H1 (cell line): ENCODE data around the gene MAP6D1. TPM values are rescaled to one million over a fixed set of nuclear protein-coding genes. Genes with fewer than 3 reads are reported as not detected.

Source experiments
- CTCF ChIA-PET: fragments of 300-600 bp; sonication (Branson Sonifier 250); formaldehyde crosslinking; loops from one replicate; lab custom pipeline; 2021; ENCODE audit not compliant: partially characterized antibody; lab: Charles Lee
- POLR2A ChIA-PET: fragments of 300-600 bp; sonication (Branson Sonifier 250); formaldehyde crosslinking; loops from one replicate; lab custom pipeline; 2021; ENCODE audit warnings: inconsistent platforms; ENCODE audit not compliant: partially characterized antibody; lab: Charles Lee
- DNase-seq, 2 experiments: peaks; one replicate each; pipeline versions ENCODE4 v3.0.0 to v3.0.0-alpha.2; 2010 to 2022; ENCODE audit warnings: low spot score in 2 of 2, low read depth in 1 of 2, mixed read lengths in 1 of 2
- FAIRE-seq: peaks from 2 replicates; lab custom pipeline; 2011; peaks lifted over from hg19 to GRCh38; lab: Jason Lieb, UNC
- H2AFZ ChIP-seq: 2 replicates; pipeline ENCODE4 v1.8.1; 2012; ENCODE audit warnings: low read length, inconsistent platforms
- H2AK5ac ChIP-seq: 2 replicates; pipeline ENCODE4 v1.6.1; 2013; ENCODE audit warnings: low read depth, low read length
- H2BK120ac ChIP-seq: replicated peaks from 2 replicates; pipeline ENCODE3; 2013; ENCODE audit warnings: low read depth, low read length, inconsistent platforms
- H2BK12ac ChIP-seq: 2 replicates; pipeline ENCODE4 v1.6.1; 2013; ENCODE audit warnings: low read depth, low read length
- H2BK15ac ChIP-seq: 2 replicates; pipeline ENCODE4 v1.6.1; 2013; ENCODE audit warnings: low read length
- H2BK20ac ChIP-seq: 2 replicates; pipeline ENCODE4 v1.6.1; 2013; ENCODE audit warnings: low read length
- H2BK5ac ChIP-seq: 2 replicates; pipeline ENCODE4 v1.6.1; 2013; ENCODE audit warnings: low read depth, low read length
- H3K14ac ChIP-seq: 2 replicates; pipeline ENCODE4 v1.6.1; 2013; ENCODE audit warnings: inconsistent platforms; ENCODE audit not compliant: insufficient read length
- H3K18ac ChIP-seq: 2 replicates; pipeline ENCODE4 v1.6.1; 2013; ENCODE audit warnings: low read length; ENCODE audit errors: extremely low read depth
- H3K23ac ChIP-seq: 2 replicates; pipeline ENCODE4 v1.6.1; 2013; ENCODE audit warnings: inconsistent platforms; ENCODE audit not compliant: insufficient read length
- H3K23me2 ChIP-seq: 2 replicates; pipeline ENCODE4 v1.6.1; 2013; ENCODE audit warnings: low read depth, low read length
- H3K27ac ChIP-seq: 2 replicates; pipeline ENCODE4 v1.6.1; 2011; ENCODE audit warnings: low read depth, low read length, inconsistent platforms
- H3K27me3 ChIP-seq, 4 experiments: replicated peaks in 1 of 4; 1 replicate in 1 of 4; 2 replicates in 3 of 4; pipeline versions ENCODE4 v1.6.1 to v1.8.1; 2011 to 2013; ENCODE audit warnings: low read length in 3 of 4, mild to moderate bottlenecking in 3 of 4, inconsistent platforms in 2 of 4, mixed read lengths in 2 of 4, moderate library complexity in 1 of 4; ENCODE audit not compliant: control insufficient read depth in 3 of 4, insufficient read depth in 3 of 4; ENCODE audit errors: extremely low read depth in 1 of 4
- H3K36me3 ChIP-seq, 4 experiments: 2 replicates each; pipeline versions ENCODE4 v1.6.1 to v1.8.1; 2011 to 2013; ENCODE audit warnings: mild to moderate bottlenecking in 4 of 4, low read length in 3 of 4, moderate library complexity in 2 of 4, control low read depth in 1 of 4, inconsistent platforms in 1 of 4; ENCODE audit not compliant: insufficient read depth in 4 of 4, control insufficient read depth in 2 of 4
- H3K4ac ChIP-seq: replicated peaks from 2 replicates; pipeline ENCODE3; 2013; ENCODE audit warnings: low read length, low read depth, mixed read lengths, inconsistent platforms; ENCODE audit not compliant: insufficient read length
- H3K4me1 ChIP-seq, 4 experiments: replicated peaks in 1 of 4; 1 replicate in 1 of 4; 2 replicates in 3 of 4; pipeline versions ENCODE4 v1.6.1 to v1.8.1; 2011 to 2013; ENCODE audit warnings: low read length in 3 of 4, inconsistent platforms in 2 of 4, mixed read lengths in 1 of 4; ENCODE audit not compliant: insufficient read depth in 4 of 4, control insufficient read depth in 3 of 4
- H3K4me2 ChIP-seq, 2 experiments: 2 replicates each; pipeline versions ENCODE4 v1.6.1 to v1.8.1; 2011 to 2013; ENCODE audit warnings: low read depth in 2 of 2, low read length in 2 of 2, control low read depth in 1 of 2, inconsistent platforms in 1 of 2, mild to moderate bottlenecking in 1 of 2; ENCODE audit not compliant: insufficient read depth in 1 of 2
- H3K4me3 ChIP-seq, 4 experiments: fragments of 200-600, 300-600 bp in 1 of 4; sonication (generic), shearing (Covaris generic), sonication (Bioruptor Twin) in 1 of 4; 2 replicates each; pipeline versions ENCODE4 v1.5.1 to v1.8.1; 2011 to 2016; ENCODE audit warnings: low read length in 4 of 4, low read depth in 3 of 4, control low read depth in 2 of 4, inconsistent platforms in 2 of 4, mild to moderate bottlenecking in 2 of 4, mixed read lengths in 1 of 4, moderate library complexity in 1 of 4; ENCODE audit not compliant: insufficient read depth in 2 of 4; ENCODE audit errors: extremely low read depth in 1 of 4
- H3K56ac ChIP-seq: replicated peaks from 2 replicates; pipeline ENCODE3; 2013; ENCODE audit warnings: low read depth, mild to moderate bottlenecking, mixed read lengths, low read length, inconsistent platforms; ENCODE audit not compliant: insufficient read length
- H3K79me1 ChIP-seq: 2 replicates; pipeline ENCODE4 v1.6.1; 2013; ENCODE audit warnings: low read depth, low read length, control low read depth
- H3K79me2 ChIP-seq, 2 experiments: 2 replicates each; pipeline versions ENCODE4 v1.6.1 to v1.8.1; 2012 to 2013; ENCODE audit warnings: low read length in 2 of 2, mild to moderate bottlenecking in 2 of 2, inconsistent platforms in 1 of 2; ENCODE audit not compliant: insufficient read depth in 2 of 2, control insufficient read depth in 1 of 2
- H3K9ac ChIP-seq, 4 experiments: replicated peaks in 1 of 4; 1 replicate in 1 of 4; 2 replicates in 3 of 4; pipeline versions ENCODE4 v1.6.1 to v1.8.1; 2011 to 2013; ENCODE audit warnings: low read depth in 3 of 4, low read length in 3 of 4, control low read depth in 2 of 4, mild to moderate bottlenecking in 2 of 4, moderate library complexity in 2 of 4, inconsistent platforms in 1 of 4; ENCODE audit errors: extremely low read depth in 1 of 4
- H3K9me3 ChIP-seq, 2 experiments: 2 replicates each; pipeline versions ENCODE4 v1.6.1 to v1.8.1; 2012 to 2013; ENCODE audit warnings: mild to moderate bottlenecking in 2 of 2, moderate library complexity in 2 of 2, control low read depth in 1 of 2, inconsistent platforms in 1 of 2, low read depth in 1 of 2, low read length in 1 of 2, mixed read lengths in 1 of 2; ENCODE audit not compliant: insufficient read depth in 2 of 2
- H4K20me1 ChIP-seq, 2 experiments: replicated peaks in 1 of 2; 2 replicates each; pipeline versions ENCODE3 to v1.8.1; 2011 to 2013; ENCODE audit warnings: inconsistent platforms in 2 of 2, low read length in 2 of 2, mild to moderate bottlenecking in 1 of 2; ENCODE audit not compliant: insufficient read depth in 2 of 2, control insufficient read depth in 1 of 2
- H4K5ac ChIP-seq: 2 replicates; pipeline ENCODE4 v1.6.1; 2013; ENCODE audit warnings: low read length, low read depth, mixed read lengths, inconsistent platforms; ENCODE audit not compliant: insufficient read length
- H4K8ac ChIP-seq: 2 replicates; pipeline ENCODE4 v1.8.0; 2013; ENCODE audit warnings: mild to moderate bottlenecking, moderate library complexity, low read length, inconsistent platforms; ENCODE audit not compliant: insufficient read depth; ENCODE audit errors: extremely low read depth
- H4K91ac ChIP-seq: replicated peaks from 2 replicates; pipeline ENCODE3; 2013; ENCODE audit warnings: low read length, mixed read lengths, inconsistent platforms; ENCODE audit not compliant: insufficient read length
- WGBS, 2 experiments: shearing (Covaris generic) in 1 of 2; methylation state at CpG; one replicate each; pipeline versions ENCODE4 v1.1.6 to v1.1.7; 2013 to 2015; ENCODE audit warnings: low lambda C conversion rate in 2 of 2, mixed read lengths in 2 of 2, inconsistent platforms in 1 of 2, low coverage in 1 of 2, missing lambda C conversion rate in 1 of 2; ENCODE audit not compliant: insufficient replicate concordance in 2 of 2, insufficient coverage in 1 of 2, insufficient read length in 1 of 2; ENCODE audit errors: extremely low coverage in 1 of 2, missing lambda C conversion rate in 1 of 2; 5-methylcytosine and 5-hydroxymethylcytosine counted together
- polyA plus RNA-seq, 7 experiments: library from polyadenylated mRNA; depleted of rRNA in 3 of 7; stranded (reverse) in 5 of 7; unstranded in 2 of 7; fragments of >200 nt in 5 of 7; fragments of 200-250 nt in 2 of 7; gene quantifications; 1 replicate in 5 of 7; 2 replicates in 1 of 7; 4 replicates in 1 of 7; pipeline versions ENCODE4 v1.2.1 to v1.2.3, GENCODE V29; 2011 to 2013; ENCODE audit warnings: missing spikeins in 2 of 7, mixed read lengths in 2 of 7
- total RNA-seq: library from RNA; stranded (reverse); fragmentation: NEBNext Ultra II Directional; extraction: Animal tissue kit (Norgen Biotek cat#: 25700); gene quantifications from 2 replicates; pipeline ENCODE4 v1.2.1, GENCODE V29; 2021
- TF ChIP-seq, protein P1 (sequence below): IDR thresholded peaks from 2 replicates; pipeline ENCODE4 v1.6.1; 2012; ENCODE audit warnings: inconsistent platforms

MAP6D1 gene
- total and polyA plus RNA-seq, 2 of the 8 experiments (the other 6 are each of a cell fraction or from before 2014, with no cell fraction given), result 4.8 to 5.2 TPM

DNA sequence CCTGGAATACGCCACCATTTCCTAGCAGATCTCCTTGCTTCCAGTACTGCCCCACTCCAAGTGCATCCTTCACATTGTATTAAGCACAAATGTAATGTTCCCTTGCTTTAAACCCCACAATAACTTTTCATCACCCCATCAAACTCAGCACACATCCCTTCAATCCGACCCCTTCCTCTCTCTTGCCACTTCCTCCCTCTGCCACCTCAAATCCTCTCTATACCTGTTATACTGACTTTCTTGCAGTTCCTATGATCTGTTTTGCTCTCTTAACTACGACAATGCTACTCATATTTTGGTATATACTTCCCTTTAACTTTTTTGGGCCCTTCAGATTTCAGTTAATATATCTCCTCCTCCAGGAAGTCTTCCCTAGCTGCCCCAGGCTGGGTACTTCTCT is 45.2 kb upstream of the MAP6D1 start:
- H3K4me2 ChIP-seq, result no peak overlapping the region
- TF ChIP-seq, protein P1, sequence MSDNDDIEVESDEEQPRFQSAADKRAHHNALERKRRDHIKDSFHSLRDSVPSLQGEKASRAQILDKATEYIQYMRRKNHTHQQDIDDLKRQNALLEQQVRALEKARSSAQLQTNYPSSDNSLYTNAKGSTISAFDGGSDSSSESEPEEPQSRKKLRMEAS, result no peak

More for the DNA sequence above, 45.2 kb upstream of the MAP6D1 start:
- H2BK12ac ChIP-seq, result no peak overlapping the region
- H3K4me1 ChIP-seq, result no peaks in the 10 kb centered on the region
- no peak overlapping the region for H3K23ac ChIP-seq
- H3K18ac ChIP-seq, result no peak overlapping the region
- H2AK5ac ChIP-seq, result no peak overlapping the region
- H3K23me2 ChIP-seq, result no peaks in the 10 kb centered on the region; the same call in 1 of the 2 replicates
- no peak overlapping the region for H4K91ac ChIP-seq
- no peaks in the 10 kb centered on the region for H3K9me3 ChIP-seq
- no peak overlapping the region for H2BK15ac ChIP-seq
- no peak for FAIRE-seq
- peaks cover 9 to 68% of the 10 kb centered on the region in 2 experiments for H3K79me2 ChIP-seq
- H3K9ac ChIP-seq, result 0 out of 7 replicates have a peak overlapping the region, but pooled peaks of 1 of the 4 experiments have one; percentile 3
- H3K4ac ChIP-seq, result no peak overlapping the region
- H2BK120ac ChIP-seq, result no peak overlapping the region
- 85 to 100% methylated on average over 1 to 3 of the region's 3 CpGs for WGBS, 2 experiments
- H4K20me1 ChIP-seq, result peaks cover 1 to 3% of the 10 kb centered on the region in 2 experiments
- no peak overlapping the region for H3K27ac ChIP-seq
- DNase-seq, result peak in 1 of 2 experiments; percentile 10
- H2BK20ac ChIP-seq, result no peak overlapping the region
- H4K5ac ChIP-seq, result no peak overlapping the region
- peaks cover 5% of the 10 kb centered on the region for H3K79me1 ChIP-seq
- peaks cover 0 to 23% (median 16%) of the 10 kb centered on the region in 4 experiments; a peak in 6 of 8 replicates for H3K36me3 ChIP-seq
- H3K56ac ChIP-seq, result no peak overlapping the region
- no peak overlapping the region for H3K4me3 ChIP-seq
- CTCF ChIA-PET, result no interaction called here
- no peak overlapping the region for H2BK5ac ChIP-seq
- no peaks in the 10 kb centered on the region for H3K27me3 ChIP-seq
- no peak overlapping the region for H4K8ac ChIP-seq
- no peak overlapping the region for H2AFZ ChIP-seq
- H3K14ac ChIP-seq, result no peak overlapping the region
- POLR2A ChIA-PET, result interaction anchor here (0.9 to 2.2 kb wide), 2 partner anchors 14 to 22 kb away, joined by 3 to 10 read pairs; partner anchors contain the start of gene PARL
